ENCODE data around the gene ENPP3.

DNA sequence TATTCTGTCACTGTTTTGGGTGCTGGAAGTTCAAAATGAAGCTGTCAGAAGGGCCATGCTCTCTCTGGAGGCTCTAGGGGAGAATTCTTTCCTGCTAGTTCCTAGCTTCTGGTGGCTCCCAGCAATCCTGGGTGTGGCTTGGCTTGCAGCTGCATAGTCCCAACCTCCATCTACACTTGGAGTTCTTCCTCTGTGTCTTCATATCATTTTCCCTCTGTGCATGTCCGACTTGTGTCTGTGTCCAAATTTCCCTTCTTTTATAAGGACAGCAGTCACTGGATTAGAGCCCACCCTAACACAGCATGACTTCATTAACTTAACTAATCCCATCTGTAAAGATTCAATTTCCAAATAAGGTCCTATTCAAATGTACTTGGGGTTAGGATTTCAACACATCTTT is 147.5 kb downstream of the ENPP3 start:
- TF ChIP-seq, protein P1, sequence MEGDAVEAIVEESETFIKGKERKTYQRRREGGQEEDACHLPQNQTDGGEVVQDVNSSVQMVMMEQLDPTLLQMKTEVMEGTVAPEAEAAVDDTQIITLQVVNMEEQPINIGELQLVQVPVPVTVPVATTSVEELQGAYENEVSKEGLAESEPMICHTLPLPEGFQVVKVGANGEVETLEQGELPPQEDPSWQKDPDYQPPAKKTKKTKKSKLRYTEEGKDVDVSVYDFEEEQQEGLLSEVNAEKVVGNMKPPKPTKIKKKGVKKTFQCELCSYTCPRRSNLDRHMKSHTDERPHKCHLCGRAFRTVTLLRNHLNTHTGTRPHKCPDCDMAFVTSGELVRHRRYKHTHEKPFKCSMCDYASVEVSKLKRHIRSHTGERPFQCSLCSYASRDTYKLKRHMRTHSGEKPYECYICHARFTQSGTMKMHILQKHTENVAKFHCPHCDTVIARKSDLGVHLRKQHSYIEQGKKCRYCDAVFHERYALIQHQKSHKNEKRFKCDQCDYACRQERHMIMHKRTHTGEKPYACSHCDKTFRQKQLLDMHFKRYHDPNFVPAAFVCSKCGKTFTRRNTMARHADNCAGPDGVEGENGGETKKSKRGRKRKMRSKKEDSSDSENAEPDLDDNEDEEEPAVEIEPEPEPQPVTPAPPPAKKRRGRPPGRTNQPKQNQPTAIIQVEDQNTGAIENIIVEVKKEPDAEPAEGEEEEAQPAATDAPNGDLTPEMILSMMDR (IDR thresholded peaks at IDR 0.05; ENCODE audit: poor library complexity) = no peak
- TF ChIP-seq EZH2phosphoT487 (IDR thresholded peaks at IDR 0.05; ENCODE audit: low read depth, severe bottlenecking, unreplicated experiment) = no peak

Data from hepatocyte (in vitro differentiated cells).